BJ (cell line): ENCODE data around the gene NOM1. TPM values are rescaled to one million over a fixed set of nuclear protein-coding genes. Genes with fewer than 3 reads are reported as not detected.

Experiments
- CTCF ChIA-PET: fragments of 350-600 bp; formaldehyde crosslinking; extraction: SDS; loops from one replicate; lab custom pipeline; 2021; ENCODE audit warnings: antibody characterized with exemption, inconsistent platforms; lab: Yijun Ruan, JAX
- POLR2A ChIA-PET: fragments of 300-600 bp; sonication (Branson Sonifier 250); formaldehyde crosslinking; extraction: SDS; loops from one replicate; lab custom pipeline; 2021; ENCODE audit warnings: antibody characterized with exemption; lab: Charles Lee
- DNase-seq: peaks from one replicate; pipeline ENCODE4 v3.0.0-alpha.2; 2011; ENCODE audit warnings: low read depth
- H3K27me3 ChIP-seq: 2 replicates; pipeline ENCODE4 v1.6.0; 2011; ENCODE audit warnings: low read length; ENCODE audit not compliant: control insufficient read depth, insufficient read depth
- H3K36me3 ChIP-seq: 2 replicates; pipeline ENCODE4 v1.5.1; 2011; ENCODE audit warnings: low read length; ENCODE audit not compliant: control insufficient read depth, insufficient read depth
- H3K4me3 ChIP-seq: 2 replicates; pipeline ENCODE4 v1.5.1; 2011; ENCODE audit warnings: low read depth, mild to moderate bottlenecking, control low read depth, low read length
- polyA plus RNA-seq: library from polyadenylated mRNA; depleted of rRNA; stranded (reverse); fragments of >200 nt; gene quantifications from 2 replicates; pipeline ENCODE4 v1.2.3, GENCODE V29; 2011
- TF ChIP-seq, protein P1 (sequence below): IDR thresholded peaks from 2 replicates; pipeline ENCODE4 v1.5.1; 2011; ENCODE audit warnings: low read depth, mild to moderate bottlenecking, control low read depth, inconsistent platforms, low read length, moderate library complexity; ENCODE audit not compliant: insufficient read depth

The NOM1 gene
- polyA plus RNA-seq, 1 experiment, result 8.0 TPM

- TF ChIP-seq, protein P1, sequence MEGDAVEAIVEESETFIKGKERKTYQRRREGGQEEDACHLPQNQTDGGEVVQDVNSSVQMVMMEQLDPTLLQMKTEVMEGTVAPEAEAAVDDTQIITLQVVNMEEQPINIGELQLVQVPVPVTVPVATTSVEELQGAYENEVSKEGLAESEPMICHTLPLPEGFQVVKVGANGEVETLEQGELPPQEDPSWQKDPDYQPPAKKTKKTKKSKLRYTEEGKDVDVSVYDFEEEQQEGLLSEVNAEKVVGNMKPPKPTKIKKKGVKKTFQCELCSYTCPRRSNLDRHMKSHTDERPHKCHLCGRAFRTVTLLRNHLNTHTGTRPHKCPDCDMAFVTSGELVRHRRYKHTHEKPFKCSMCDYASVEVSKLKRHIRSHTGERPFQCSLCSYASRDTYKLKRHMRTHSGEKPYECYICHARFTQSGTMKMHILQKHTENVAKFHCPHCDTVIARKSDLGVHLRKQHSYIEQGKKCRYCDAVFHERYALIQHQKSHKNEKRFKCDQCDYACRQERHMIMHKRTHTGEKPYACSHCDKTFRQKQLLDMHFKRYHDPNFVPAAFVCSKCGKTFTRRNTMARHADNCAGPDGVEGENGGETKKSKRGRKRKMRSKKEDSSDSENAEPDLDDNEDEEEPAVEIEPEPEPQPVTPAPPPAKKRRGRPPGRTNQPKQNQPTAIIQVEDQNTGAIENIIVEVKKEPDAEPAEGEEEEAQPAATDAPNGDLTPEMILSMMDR, result no peak
- POLR2A ChIA-PET, result no interaction called here
- CTCF ChIA-PET, result no interaction called here
Measured at GRCh38 chr7:157009778-157010587, 60.5 kb downstream of the NOM1 start.

GRCh38 chr7:157010588-157011332, 61.2 kb downstream of the NOM1 start, which contains the start of gene MNX1:
MNX1 (minus strand) TSS chr7:157010663; CDS start chr7:157010350, 313 bp downstream.
- TF ChIP-seq, protein P1, result no peak
- Histone ChIP-seq H3K36me3 (no peaks in the 10 kb centered on the region), H3K27me3 (peaks cover 70% of the 10 kb centered on the region), H3K4me3 (no peak within 1 kb of the TSS)
- ChIA-PET POLR2A (no interaction called here), CTCF (no interaction called here)
- no peak for DNase-seq

More at GRCh38 chr7:157009778-157010587, 60.5 kb downstream of the NOM1 start:
- DNase-seq, result no peak
- Histone ChIP-seq H3K4me3 (no peak overlapping the region), H3K27me3 (peaks cover 70% of the 10 kb centered on the region), H3K36me3 (no peaks in the 10 kb centered on the region)

DNA sequence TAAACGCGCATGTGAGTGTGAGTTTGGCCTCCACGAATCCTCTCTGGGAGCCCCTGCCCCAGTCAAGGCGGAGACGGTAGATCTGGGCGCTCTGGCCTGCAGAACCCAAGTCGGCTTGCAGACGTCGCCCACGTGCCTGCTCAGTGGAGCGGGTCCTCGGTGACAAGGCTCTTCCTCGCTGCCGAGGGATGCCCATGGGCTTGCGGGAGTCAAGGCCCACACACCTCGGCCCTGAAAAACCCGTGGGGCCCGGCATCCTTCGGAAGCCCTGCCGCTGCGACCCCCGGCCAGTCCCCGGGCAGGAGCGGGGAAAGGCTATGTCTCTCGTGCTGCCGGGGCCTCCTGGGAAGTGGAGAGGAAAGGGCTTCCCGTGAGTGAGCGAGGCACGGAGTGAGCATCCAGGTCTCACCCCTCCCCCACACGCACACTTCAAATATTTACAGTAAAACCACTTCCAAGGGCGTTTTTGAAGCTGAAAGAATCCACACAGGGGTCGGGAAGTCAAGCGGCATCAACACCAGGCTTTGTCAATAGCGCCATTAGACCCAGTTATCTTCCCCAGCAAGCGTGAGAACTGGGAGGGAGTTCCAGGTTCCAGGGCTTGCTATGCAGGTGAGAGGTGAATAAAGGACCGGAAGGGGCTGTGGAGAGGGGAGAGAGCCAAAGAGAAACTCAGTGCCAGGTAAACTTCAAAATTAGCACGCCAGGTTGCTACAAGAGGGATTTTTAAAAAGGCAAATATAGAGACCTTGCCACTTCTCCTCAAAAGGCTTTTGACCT, 62.0 kb downstream of the NOM1 start:
- Histone ChIP-seq H3K27me3 (peaks cover 71% of the 10 kb centered on the region), H3K4me3 (no peak overlapping the region), H3K36me3 (no peaks in the 10 kb centered on the region)
- CTCF ChIA-PET, result no interaction called here
- POLR2A ChIA-PET, result no interaction called here
- no peak for DNase-seq
- TF ChIP-seq, protein P1, result no peak

DNA sequence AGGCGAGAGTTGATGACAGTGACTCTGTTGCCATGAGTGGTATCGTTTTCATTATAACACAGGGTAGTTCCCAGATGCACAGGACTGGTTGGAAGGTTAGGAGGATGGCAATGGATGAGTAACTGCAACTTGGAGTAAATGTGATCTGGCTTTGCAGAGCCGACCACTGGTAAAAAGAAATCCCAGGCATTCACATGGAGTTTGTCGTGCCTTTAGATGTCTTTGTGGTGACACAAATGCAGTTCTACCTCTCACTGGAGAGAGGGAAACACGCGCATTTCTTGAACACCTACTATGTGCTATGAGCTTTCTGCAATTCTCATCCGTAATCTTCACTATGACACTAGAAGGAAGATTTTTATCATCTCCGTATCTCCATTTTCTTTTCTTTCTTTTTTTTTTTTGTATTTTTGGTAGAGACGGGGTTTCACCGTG, 62.6 kb downstream of the NOM1 start:
- POLR2A ChIA-PET, result no interaction called here
- TF ChIP-seq, protein P1, result no peak
- DNase-seq, result no peak
- no peak overlapping the region for H3K4me3 ChIP-seq
- CTCF ChIA-PET, result no interaction called here
- peaks cover 71% of the 10 kb centered on the region for H3K27me3 ChIP-seq
- no peaks in the 10 kb centered on the region for H3K36me3 ChIP-seq
